ENCODE data around the gene GRM7. TPM values are rescaled to one million over a fixed set of nuclear protein-coding genes. Genes with fewer than 3 reads are reported as not detected.
A peak's percentile ranks its signal among the peaks of the same experiment; 100 is the strongest.

The GRM7 gene
- total RNA-seq, 1 experiment from 2014 or later, result 0.28 TPM

DNA sequence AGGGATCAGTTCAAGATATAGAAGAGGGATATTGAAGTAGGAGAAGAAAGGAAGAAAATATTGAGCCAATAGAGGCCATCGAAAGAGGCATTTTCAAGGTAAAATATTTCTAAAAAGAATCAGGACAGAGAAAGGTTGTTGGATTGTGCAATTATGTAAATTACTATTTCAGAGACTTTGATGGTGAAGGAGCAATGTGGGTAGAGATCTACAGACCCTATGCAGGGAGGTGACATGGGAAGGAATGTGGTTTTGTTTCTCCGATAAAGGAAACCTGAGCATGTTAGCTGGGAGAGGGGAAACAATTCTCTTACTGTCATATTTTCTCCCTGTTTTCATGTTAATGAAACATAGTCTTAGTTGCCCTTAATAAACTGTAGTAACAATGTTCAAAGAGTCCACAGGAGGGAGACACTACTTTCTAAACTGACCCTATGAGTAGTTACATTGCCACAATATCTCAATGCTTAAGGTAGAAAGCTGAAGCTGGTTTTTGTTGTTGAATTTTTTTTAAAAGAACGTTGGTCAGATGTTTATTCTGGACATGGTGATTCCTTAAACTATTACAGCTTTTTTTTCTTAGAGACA lies 133.3 kb downstream of the GRM7 start:
- Histone ChIP-seq H4K8ac (replicated peaks; ENCODE audit: insufficient read length, low read depth, low read length) (no peak overlapping the region), H3K4me2 (ENCODE audit: insufficient read depth, insufficient read length, low read length) (no peak overlapping the region), H3K79me2 (ENCODE audit: insufficient read depth, low read length) (no peaks in the 10 kb centered on the region), H2AK5ac (ENCODE audit: insufficient read length, low read length) (no peak overlapping the region), H3K23ac (ENCODE audit: insufficient read length, low read depth, low read length) (no peak overlapping the region), H3K4me1 (ENCODE audit: insufficient read depth, low read length) (no peaks in the 10 kb centered on the region; the same call in 1 of the 2 replicates), H3K27me3 (ENCODE audit: insufficient read depth, low read length) (no peaks in the 10 kb centered on the region; the same call in 1 of the 2 replicates), H2BK120ac (ENCODE audit: low read depth, low read length, poor library complexity, severe bottlenecking) (no peak overlapping the region), H3K9ac (ENCODE audit: extremely low read depth, insufficient read length, low read length) (no peak overlapping the region), H3K18ac (ENCODE audit: insufficient read length, low read depth, low read length) (no peak overlapping the region), H3K9me3 (ENCODE audit: control insufficient read depth, low read depth, low read length) (no peaks in the 10 kb centered on the region), H2BK12ac (ENCODE audit: insufficient read length, low read depth, low read length) (no peak overlapping the region), H2BK20ac (ENCODE audit: low read depth, low read length, poor library complexity, severe bottlenecking) (no peak overlapping the region), H3K79me1 (ENCODE audit: insufficient read depth, low read depth, low read length, poor library complexity, severe bottlenecking) (no peaks in the 10 kb centered on the region), H3K27ac (ENCODE audit: insufficient read length, low read depth, low read length) (no peak overlapping the region), H4K91ac (ENCODE audit: insufficient read length, low read depth, low read length) (no peak overlapping the region), H2AFZ (ENCODE audit: low read length) (no peak overlapping the region), H3K23me2 (ENCODE audit: insufficient read length, low read depth, low read length, poor library complexity, severe bottlenecking) (no peaks in the 10 kb centered on the region), H2BK15ac (ENCODE audit: low read depth, low read length) (no peak overlapping the region), H3T11ph (ENCODE audit: low read length) (no peak overlapping the region), H3K4ac (ENCODE audit: low read depth, low read length) (no peak overlapping the region), H3K14ac (ENCODE audit: insufficient read depth, low read length) (no peak overlapping the region), H2BK5ac (ENCODE audit: insufficient read length, low read length) (no peak overlapping the region), H3K56ac (ENCODE audit: insufficient read length, low read depth, low read length) (no peak overlapping the region), H4K20me1 (ENCODE audit: control insufficient read depth, insufficient read depth, insufficient read length) (no peaks in the 10 kb centered on the region), H4K5ac (ENCODE audit: insufficient read length, low read depth, low read length) (no peak overlapping the region)
- peaks cover 4 to 5% of the 10 kb centered on the region in 2 experiments for H3K4me1 Mint-ChIP-seq
- no peak overlapping the region for H3K27ac Mint-ChIP-seq
- no peak overlapping the region for H3K4me3 Mint-ChIP-seq
- peaks cover 9% of the 10 kb centered on the region; the same call in 1 of the 2 replicates for H3K27me3 Mint-ChIP-seq (ENCODE audit: low read depth)
- H3K9me3 Mint-ChIP-seq, result peaks cover 3 to 8% of the 10 kb centered on the region in 2 experiments
- H3K36me3 Mint-ChIP-seq (ENCODE audit: insufficient read depth in 1 of 3, low read depth in 3 of 3), result peaks cover 3 to 12% (median 9%) of the 10 kb centered on the region in 3 experiments
- WGBS (ENCODE audit: extremely low coverage, insufficient read length, low lambda C conversion rate), result no CpG with 5 or more reads among the region's 3 CpGs
- TF ChIP-seq, protein P1, sequence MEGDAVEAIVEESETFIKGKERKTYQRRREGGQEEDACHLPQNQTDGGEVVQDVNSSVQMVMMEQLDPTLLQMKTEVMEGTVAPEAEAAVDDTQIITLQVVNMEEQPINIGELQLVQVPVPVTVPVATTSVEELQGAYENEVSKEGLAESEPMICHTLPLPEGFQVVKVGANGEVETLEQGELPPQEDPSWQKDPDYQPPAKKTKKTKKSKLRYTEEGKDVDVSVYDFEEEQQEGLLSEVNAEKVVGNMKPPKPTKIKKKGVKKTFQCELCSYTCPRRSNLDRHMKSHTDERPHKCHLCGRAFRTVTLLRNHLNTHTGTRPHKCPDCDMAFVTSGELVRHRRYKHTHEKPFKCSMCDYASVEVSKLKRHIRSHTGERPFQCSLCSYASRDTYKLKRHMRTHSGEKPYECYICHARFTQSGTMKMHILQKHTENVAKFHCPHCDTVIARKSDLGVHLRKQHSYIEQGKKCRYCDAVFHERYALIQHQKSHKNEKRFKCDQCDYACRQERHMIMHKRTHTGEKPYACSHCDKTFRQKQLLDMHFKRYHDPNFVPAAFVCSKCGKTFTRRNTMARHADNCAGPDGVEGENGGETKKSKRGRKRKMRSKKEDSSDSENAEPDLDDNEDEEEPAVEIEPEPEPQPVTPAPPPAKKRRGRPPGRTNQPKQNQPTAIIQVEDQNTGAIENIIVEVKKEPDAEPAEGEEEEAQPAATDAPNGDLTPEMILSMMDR (conservative IDR thresholded peaks at IDR 0.05), result peak; percentile 59
- no peak for DNase-seq
